Uterine smooth muscle cell (primary cell): ENCODE data around the gene OSTF1. TPM values are rescaled to one million over a fixed set of nuclear protein-coding genes. Genes with fewer than 3 reads are reported as not detected.

ENCODE experiments used
- total RNA-seq: library from RNA; depleted of rRNA; stranded (reverse); fragments of >200 nt; gene quantifications from 2 replicates; pipeline ENCODE4 v1.2.3, GENCODE V29; 2014

The OSTF1 gene
- total RNA-seq = 33.2 and 63.0 TPM in 2 replicates

GRCh38 chr9:75087824-75088645, at the start of gene OSTF1, which contains the start of gene NMRK1:
OSTF1 (plus strand) TSS chr9:75088514; CDS start chr9:75088693, 179 bp downstream.
NMRK1 (minus strand) TSS chr9:75088155; CDS start chr9:75083115, 5,040 bp downstream.

Other genes starting within 250 kb of the OSTF1 start
- gene TRPM6, start 200.6 kb upstream of the OSTF1 start, total RNA-seq = under 0.01 TPM in 2 replicates
- 5.7 and 9.7 TPM in 2 replicates for gene C9orf40, start 135.6 kb upstream of the OSTF1 start, total RNA-seq
- gene CARNMT1, start 60.2 kb upstream of the OSTF1 start, total RNA-seq = 47.6 and 57.7 TPM in 2 replicates
- 17.5 and 20.6 TPM in 2 replicates for gene NMRK1, start 359 bp upstream of the OSTF1 start, total RNA-seq